Activated CD8-positive, alpha-beta memory T cell treated with anti-CD3 and anti-CD28 coated beads, Interleukin-2, amount 10 ng/mL, durations not matched to agents 7 days and 5 days (primary cell): Measurements from ENCODE around the gene ARID1B. TPM values are rescaled to one million over a fixed set of nuclear protein-coding genes. Genes with fewer than 3 reads are reported as not detected.

Experiments used
- ATAC-seq: fragments of 150-1000 bp; cut with Tn5 transposase; one replicate; pipeline ENCODE4 v1.10.0; 2021; ENCODE audit warnings: moderate library complexity
- CTCF ChIA-PET: fragments of 350-600 bp; sonication (Branson Sonifier 250); formaldehyde crosslinking; loops from one replicate; lab custom pipeline; 2021; ENCODE audit warnings: antibody characterized with exemption; lab: Charles Lee
- DNase-seq: peaks from one replicate; pipeline ENCODE4 v3.0.0-alpha.2; 2020
- H3K27ac Mint-ChIP-seq: one replicate; pipeline ENCODE4 v1.8.0; 2021; ENCODE audit warnings: mild to moderate bottlenecking, mixed read lengths
- H3K27me3 Mint-ChIP-seq: one replicate; pipeline ENCODE4 v1.8.0; 2021; ENCODE audit warnings: mixed read lengths
- H3K36me3 Mint-ChIP-seq: one replicate; pipeline ENCODE4 v1.8.0; 2021; ENCODE audit warnings: mild to moderate bottlenecking, mixed read lengths
- H3K4me1 Mint-ChIP-seq: one replicate; pipeline ENCODE4 v1.8.0; 2021; ENCODE audit warnings: mixed read lengths
- H3K4me3 Mint-ChIP-seq: one replicate; pipeline ENCODE4 v1.8.0; 2021; ENCODE audit warnings: mild to moderate bottlenecking, moderate library complexity, mixed read lengths
- H3K9me3 Mint-ChIP-seq: one replicate; pipeline ENCODE4 v1.8.0; 2022; ENCODE audit warnings: low read depth, mixed read lengths
- total RNA-seq, 2 experiments: library from RNA; stranded (reverse); gene quantifications; one replicate each; pipeline ENCODE4 v1.2.3, GENCODE V29; 2021

ARID1B gene
- total RNA-seq, 2 experiments from 2014 or later: 59.5 to 81.5 TPM

DNA sequence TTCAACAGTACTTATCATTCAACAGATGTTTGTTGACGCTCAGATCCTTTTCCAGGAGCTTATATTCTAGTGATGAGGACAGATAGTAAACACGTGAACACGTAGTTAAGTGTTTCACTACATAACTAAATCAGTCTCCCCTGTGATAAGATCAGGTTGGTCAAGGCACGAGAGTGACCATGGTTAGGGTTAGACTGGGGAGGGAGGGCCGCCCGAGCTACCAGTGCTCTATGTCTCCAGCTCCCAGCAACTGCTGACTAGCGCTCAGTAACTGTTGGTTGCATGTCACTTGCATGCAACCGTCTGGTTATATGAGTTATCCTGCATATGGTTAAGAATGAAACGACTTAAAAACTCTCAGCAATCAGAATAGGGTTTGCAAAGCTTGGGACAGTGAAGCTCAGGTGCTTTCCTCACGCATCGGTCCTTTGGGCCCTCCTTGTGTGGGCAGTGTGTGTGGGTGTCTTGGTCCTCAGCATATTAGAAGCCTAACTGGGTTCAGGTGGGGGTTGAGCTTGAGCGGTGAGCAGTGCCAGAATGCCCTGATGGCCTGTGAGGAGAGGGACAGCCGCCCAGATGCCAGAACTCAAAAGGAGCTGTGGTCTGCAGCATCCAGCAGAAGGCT is 120.8 kb downstream of the ARID1B start:
- DNase-seq (no peak), ATAC-seq (no peak)
- Mint-ChIP-seq H3K36me3 (peaks cover 2% of the 10 kb centered on the region), H3K4me1 (peaks cover 8% of the 10 kb centered on the region), H3K9me3 (no peaks in the 10 kb centered on the region), H3K27me3 (no peaks in the 10 kb centered on the region), H3K4me3 (no peak overlapping the region), H3K27ac (no peak overlapping the region)
- CTCF ChIA-PET: interaction anchor here (1.4 kb wide), 1 partner anchor 9 kb away, joined by 4 read pairs; no protein-coding TSS in a partner anchor

DNA sequence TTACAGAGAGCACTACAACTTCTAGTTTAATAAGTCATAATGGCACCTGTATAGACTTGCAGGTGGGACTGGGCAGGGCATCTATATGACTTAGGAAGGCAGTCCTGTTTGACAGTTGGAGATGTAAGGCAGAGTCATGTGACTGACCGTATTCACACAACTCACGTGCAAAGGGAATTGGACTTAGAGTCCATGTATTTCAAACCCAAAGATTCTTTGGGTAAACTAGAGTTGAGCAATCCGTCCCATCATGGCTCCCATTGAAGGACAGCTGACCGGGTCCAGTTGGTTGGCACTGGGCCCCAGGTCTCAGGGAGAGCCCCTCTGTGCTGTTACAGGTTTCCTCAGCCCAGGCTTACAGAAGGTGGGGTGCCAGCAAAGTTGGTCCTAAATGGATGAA is 121.9 kb downstream of the ARID1B start:
- Mint-ChIP-seq H3K4me3 (no peak overlapping the region), H3K27ac (no peak overlapping the region), H3K4me1 (peaks cover 8% of the 10 kb centered on the region), H3K36me3 (peaks cover 2% of the 10 kb centered on the region), H3K9me3 (no peaks in the 10 kb centered on the region), H3K27me3 (no peaks in the 10 kb centered on the region)
- no peak for ATAC-seq
- CTCF ChIA-PET: interaction anchor here (1.4 kb wide), 1 partner anchor 10 kb away, joined by 4 read pairs; no protein-coding TSS in a partner anchor
- DNase-seq: no peak

DNA sequence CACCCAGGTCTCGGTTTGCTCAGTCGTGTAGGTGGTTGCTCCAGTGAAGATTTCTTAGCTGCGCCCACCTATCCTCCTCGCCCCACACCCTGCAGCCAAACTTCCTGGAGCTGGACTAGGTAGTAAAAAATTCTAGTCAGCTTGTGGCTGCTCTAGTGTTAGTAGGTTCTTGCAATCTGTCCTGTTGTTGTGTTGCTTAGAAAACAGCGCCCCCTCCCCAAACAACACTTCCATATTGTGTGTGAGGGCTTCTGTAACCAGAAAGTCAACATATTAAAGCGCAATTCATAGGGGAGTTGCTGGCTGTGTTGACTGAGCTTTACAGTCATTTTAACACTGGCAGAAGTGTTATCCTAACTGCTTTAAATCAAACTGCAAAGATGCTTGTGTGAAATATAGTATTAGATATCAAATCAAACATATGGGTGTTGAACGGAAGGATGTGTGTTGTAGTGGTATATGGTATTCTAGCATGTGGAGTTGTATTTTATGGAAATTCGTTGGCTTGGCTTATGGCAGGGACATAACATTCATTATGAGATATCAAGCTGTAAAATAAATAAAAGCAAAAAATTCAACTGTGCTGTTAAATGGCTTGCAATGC is 122.5 kb downstream of the ARID1B start:
- peaks cover 3% of the 10 kb centered on the region for H3K36me3 Mint-ChIP-seq
- DNase-seq (no peak), ATAC-seq (no peak)
- H3K9me3 Mint-ChIP-seq: no peaks in the 10 kb centered on the region
- no peaks in the 10 kb centered on the region for H3K27me3 Mint-ChIP-seq
- CTCF ChIA-PET: interaction anchor here (1.4 kb wide), 1 partner anchor 11 kb away, joined by 4 read pairs; no protein-coding TSS in a partner anchor
- H3K4me3 Mint-ChIP-seq: no peak overlapping the region
- peaks cover 8% of the 10 kb centered on the region for H3K4me1 Mint-ChIP-seq
- H3K27ac Mint-ChIP-seq: no peak overlapping the region

DNA sequence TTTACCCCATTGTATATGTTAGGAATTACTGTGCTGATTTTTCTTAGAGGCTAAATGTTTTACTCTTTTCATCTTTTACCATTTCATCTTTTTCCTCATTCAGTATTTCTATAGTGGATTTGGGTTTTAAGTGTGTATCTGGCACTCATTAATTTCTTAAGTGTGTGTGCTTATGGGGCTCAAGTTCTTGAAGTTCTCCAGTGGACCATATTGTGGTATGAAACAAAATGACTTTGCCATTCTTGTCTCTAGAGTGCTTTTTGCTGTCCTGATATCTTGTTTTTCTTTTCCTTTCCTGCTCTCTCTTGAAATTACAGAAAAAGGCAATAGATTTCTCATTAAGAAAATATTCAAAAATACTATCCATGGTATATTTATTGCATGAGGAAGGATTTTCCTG is 123.1 kb downstream of the ARID1B start:
- Mint-ChIP-seq H3K4me3 (no peak overlapping the region), H3K27ac (no peak overlapping the region), H3K27me3 (no peaks in the 10 kb centered on the region), H3K4me1 (peaks cover 8% of the 10 kb centered on the region), H3K36me3 (peaks cover 3% of the 10 kb centered on the region), H3K9me3 (no peaks in the 10 kb centered on the region)
- DNase-seq: no peak
- no peak for ATAC-seq
- CTCF ChIA-PET: no interaction called here

DNA sequence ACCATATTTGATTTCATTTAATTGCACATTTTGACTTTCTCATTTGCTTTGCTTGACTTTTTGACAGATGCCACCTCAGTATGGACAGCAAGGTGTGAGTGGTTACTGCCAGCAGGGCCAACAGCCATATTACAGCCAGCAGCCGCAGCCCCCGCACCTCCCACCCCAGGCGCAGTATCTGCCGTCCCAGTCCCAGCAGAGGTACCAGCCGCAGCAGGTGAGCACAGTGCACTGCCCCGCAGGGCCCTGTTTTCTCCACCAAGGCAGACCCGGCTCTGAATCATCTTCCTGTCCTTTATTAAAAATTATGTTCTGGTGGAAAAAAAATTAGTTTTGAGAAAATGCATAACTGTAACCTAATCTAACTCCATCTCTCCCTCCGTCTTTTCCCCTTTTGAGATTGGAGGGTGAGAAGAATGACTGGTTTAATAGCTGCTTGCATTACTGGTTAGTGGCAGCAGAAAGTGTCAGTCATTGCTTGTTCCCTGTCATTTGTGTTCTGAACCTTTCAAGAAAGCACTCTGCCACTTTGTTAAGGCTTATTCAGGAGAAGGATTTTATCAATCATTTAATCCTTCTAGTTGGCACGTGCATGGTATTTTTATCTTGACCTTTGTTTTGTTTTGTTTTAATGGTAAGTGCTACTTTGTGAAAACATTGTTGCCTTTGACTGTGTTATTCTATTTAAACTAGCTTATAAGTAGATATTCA is 124.3 kb downstream of the ARID1B start:
- Mint-ChIP-seq H3K4me3 (no peak overlapping the region), H3K36me3 (peaks cover 3% of the 10 kb centered on the region), H3K27ac (no peak overlapping the region), H3K4me1 (peaks cover 8% of the 10 kb centered on the region), H3K27me3 (no peaks in the 10 kb centered on the region), H3K9me3 (no peaks in the 10 kb centered on the region)
- ATAC-seq (no peak), DNase-seq (no peak)
- CTCF ChIA-PET: no interaction called here

DNA sequence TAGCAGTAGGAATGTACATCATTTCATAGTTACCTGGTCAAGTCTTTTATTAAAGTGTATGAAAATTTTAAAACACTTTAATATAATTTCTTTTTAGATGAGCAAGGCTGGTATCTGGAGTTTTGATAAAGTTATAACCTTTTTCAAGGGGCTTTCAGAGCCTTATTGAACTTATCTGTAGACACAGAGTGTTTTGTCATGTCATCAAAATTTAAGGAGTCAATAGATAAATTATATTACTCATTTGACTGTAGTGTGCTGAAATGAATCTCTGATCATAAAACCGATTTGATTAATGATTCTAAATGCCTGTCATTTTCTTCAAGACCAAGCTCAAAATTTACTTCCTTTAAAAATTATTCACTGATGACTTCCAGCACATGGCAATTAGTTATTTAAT is 125.6 kb downstream of the ARID1B start:
- Mint-ChIP-seq H3K9me3 (no peaks in the 10 kb centered on the region), H3K27me3 (no peaks in the 10 kb centered on the region), H3K27ac (no peak overlapping the region), H3K4me3 (no peak overlapping the region), H3K36me3 (peaks cover 7% of the 10 kb centered on the region), H3K4me1 (peaks cover 8% of the 10 kb centered on the region)
- CTCF ChIA-PET: interaction anchor here (1.0 kb wide), 1 partner anchor 22 kb away, joined by 3 read pairs; no protein-coding TSS in a partner anchor
- no peak for ATAC-seq
- no peak for DNase-seq

DNA sequence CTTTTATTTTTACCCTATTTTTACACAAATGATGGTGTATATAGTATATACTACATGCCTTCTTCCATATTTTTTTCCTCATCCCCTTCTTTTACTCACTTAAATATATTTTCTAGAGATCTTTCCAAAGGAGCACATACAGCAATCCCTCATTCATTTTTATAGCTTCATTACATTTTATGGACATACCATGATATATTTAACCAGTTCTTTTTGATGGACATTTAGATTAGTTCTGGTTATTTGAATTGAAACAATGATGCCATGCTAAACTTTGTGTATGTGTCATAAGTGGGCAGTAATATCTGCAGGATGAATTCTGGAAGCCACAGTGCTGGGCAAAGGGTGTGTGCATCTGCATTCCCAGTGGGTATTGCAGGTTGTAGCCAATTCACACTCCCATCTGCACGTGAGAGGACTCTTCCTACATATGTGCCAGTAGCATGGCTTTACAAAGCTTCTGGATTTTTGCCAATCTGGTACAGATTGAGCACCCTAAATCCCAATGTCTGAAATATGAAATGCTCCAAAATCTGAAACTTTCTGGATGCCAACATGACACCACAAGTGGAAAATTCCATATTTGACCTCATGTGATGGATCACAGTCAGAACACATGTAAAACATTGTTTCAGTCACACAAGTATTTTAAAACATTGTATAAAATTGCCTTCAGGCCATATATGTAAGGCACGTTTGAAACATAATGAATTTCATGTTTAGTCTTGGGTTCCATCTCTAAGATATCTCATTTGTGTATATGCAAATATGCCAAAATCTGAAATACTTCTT is 127.2 kb downstream of the ARID1B start:
- no peak overlapping the region for H3K27ac Mint-ChIP-seq
- CTCF ChIA-PET: no interaction called here
- no peaks in the 10 kb centered on the region for H3K27me3 Mint-ChIP-seq
- H3K4me3 Mint-ChIP-seq: no peak overlapping the region
- no peaks in the 10 kb centered on the region for H3K9me3 Mint-ChIP-seq
- DNase-seq (no peak), ATAC-seq (no peak)
- H3K36me3 Mint-ChIP-seq: peaks cover 9% of the 10 kb centered on the region
- peaks cover 8% of the 10 kb centered on the region for H3K4me1 Mint-ChIP-seq

DNA sequence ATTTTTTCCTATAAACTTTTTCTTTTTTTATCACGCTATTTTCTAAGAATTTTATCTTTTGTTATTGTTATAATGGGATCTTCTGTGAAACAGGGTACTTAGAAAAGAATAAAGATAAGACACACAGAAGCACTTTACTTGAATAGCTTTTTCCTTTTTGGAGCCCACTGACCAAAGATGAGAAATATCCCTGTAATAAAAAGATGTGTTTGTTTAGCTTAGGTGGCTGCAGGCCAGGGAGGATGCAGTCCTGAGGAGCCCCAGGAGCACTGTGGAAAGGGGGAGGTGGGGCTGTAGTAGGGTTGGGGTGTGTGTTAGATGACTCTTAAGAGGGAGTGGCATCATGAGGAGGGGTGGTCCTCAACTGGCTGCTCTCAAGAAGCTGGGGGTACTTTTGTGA is 128.6 kb downstream of the ARID1B start:
- no peaks in the 10 kb centered on the region for H3K27me3 Mint-ChIP-seq
- H3K9me3 Mint-ChIP-seq: no peaks in the 10 kb centered on the region
- ATAC-seq: no peak
- H3K36me3 Mint-ChIP-seq: peaks cover 11% of the 10 kb centered on the region
- no peak overlapping the region for H3K4me3 Mint-ChIP-seq
- DNase-seq: no peak
- CTCF ChIA-PET: interaction anchor here (0.6 kb wide), 1 partner anchor 136 kb away, joined by 3 read pairs; no protein-coding TSS in a partner anchor
- H3K27ac Mint-ChIP-seq: no peak overlapping the region
- peaks cover 7% of the 10 kb centered on the region for H3K4me1 Mint-ChIP-seq

DNA sequence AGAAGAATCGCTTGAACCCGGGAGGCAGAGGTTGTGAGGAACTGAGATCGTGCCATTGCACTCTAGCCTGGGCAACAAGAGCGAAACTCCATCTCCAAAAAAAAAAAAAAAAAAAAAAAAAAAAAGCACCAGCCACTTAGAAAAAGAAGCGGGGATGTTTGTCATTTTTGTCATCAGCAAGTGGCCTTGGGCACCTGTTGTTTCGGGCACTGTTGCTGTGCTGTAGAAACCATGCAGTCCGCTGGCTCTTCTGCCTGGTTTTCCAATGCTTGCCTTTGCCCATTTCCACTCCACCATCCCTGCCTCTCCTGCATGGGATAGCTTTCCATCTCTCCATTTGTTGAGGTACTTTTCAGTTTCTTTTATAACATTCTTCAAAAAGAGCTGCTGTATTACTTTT is 129.3 kb downstream of the ARID1B start:
- peaks cover 8% of the 10 kb centered on the region for H3K4me1 Mint-ChIP-seq
- no peak overlapping the region for H3K27ac Mint-ChIP-seq
- H3K9me3 Mint-ChIP-seq: no peaks in the 10 kb centered on the region
- ATAC-seq (no peak), DNase-seq (no peak)
- H3K36me3 Mint-ChIP-seq: peaks cover 11% of the 10 kb centered on the region
- H3K4me3 Mint-ChIP-seq: no peak overlapping the region
- CTCF ChIA-PET: no interaction called here
- no peaks in the 10 kb centered on the region for H3K27me3 Mint-ChIP-seq

DNA sequence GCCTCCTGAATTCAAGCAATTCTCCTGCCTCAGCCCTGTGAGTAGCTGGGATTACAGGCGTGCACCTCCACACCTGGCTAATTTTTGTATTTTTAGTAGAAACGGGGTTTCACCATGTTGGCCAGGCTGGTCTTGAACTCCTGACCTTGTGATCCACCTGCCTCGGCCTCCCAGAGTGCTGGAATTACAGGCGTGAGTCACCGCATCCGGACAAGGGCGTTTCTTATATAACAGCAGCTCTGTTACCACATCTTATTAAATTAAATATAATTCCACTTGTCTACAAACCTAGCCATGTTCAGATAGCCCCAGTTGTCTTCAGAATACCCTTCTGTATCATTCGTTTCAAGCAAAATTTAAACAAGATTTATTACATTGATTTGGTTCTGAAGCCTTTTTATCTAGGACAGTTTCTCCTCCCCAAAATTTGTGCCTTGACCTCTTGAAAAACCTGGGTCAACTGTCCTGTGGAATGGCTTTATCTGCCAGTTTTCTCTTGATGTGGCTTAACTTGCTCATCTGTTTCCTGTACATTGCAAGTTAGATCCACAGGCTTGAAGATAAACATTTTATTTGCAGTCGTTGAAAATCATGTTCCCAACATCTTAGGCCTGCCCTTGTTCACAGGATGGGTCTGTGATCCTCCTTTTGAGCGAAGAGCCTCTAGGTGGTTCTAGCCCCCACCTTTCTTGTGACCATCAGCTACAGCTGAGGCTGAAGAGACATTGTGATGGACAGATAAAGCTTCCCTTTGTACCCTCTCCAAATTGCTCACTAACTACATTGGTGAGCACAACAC is 132.2 kb downstream of the ARID1B start:
- CTCF ChIA-PET: interaction anchor here (0.7 kb wide), 1 partner anchor 133 kb away, joined by 3 read pairs; no protein-coding TSS in a partner anchor
- H3K9me3 Mint-ChIP-seq: no peaks in the 10 kb centered on the region
- H3K36me3 Mint-ChIP-seq: peaks cover 15% of the 10 kb centered on the region
- DNase-seq: no peak
- no peaks in the 10 kb centered on the region for H3K27me3 Mint-ChIP-seq
- H3K4me1 Mint-ChIP-seq: peaks cover 20% of the 10 kb centered on the region
- no peak for ATAC-seq
- no peak overlapping the region for H3K4me3 Mint-ChIP-seq
- H3K27ac Mint-ChIP-seq: no peak overlapping the region

DNA sequence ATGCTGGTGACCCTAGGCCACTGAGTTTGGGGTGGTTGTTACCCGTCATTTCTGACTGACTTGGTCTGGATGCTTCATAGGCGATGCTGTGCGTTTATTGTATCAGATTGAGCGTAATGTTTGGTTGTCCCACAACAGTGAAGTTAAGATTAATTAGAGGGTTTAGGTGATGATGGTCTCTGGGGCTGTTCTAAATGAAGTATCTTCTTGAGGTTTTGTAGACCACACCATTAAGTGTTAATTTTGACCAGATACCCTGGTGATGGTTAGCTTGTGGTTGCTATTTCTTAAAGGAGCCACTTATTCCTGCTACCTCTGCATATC is 132.8 kb downstream of the ARID1B start:
- no peak overlapping the region for H3K4me3 Mint-ChIP-seq
- CTCF ChIA-PET: no interaction called here
- H3K9me3 Mint-ChIP-seq: no peaks in the 10 kb centered on the region
- ATAC-seq: no peak
- no peaks in the 10 kb centered on the region for H3K27me3 Mint-ChIP-seq
- peaks cover 19% of the 10 kb centered on the region for H3K36me3 Mint-ChIP-seq
- H3K27ac Mint-ChIP-seq: no peak overlapping the region
- H3K4me1 Mint-ChIP-seq: peaks cover 21% of the 10 kb centered on the region
- DNase-seq: no peak

DNA sequence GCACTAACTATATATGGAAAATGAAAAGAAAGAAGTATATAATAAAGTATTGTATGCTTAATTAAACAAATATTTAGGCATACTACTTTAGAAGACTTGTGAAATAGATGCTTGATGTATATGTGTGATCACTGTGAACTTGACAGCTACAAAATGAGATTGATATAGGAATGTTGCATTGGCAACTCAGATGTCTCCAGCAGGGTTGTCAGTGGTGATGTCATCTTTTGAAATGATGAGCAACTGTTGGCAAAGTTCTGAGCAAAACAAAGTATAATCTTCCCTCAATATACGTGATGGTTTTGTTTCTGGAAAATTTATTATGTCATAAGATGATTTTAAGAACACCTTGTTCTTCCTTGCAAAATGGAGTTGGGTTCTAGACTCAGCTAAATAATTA is 133.8 kb downstream of the ARID1B start:
- CTCF ChIA-PET: no interaction called here
- H3K4me3 Mint-ChIP-seq: no peak overlapping the region
- H3K4me1 Mint-ChIP-seq: peaks cover 21% of the 10 kb centered on the region
- H3K9me3 Mint-ChIP-seq: no peaks in the 10 kb centered on the region
- DNase-seq: no peak
- H3K36me3 Mint-ChIP-seq: peaks cover 19% of the 10 kb centered on the region
- ATAC-seq: no peak
- H3K27me3 Mint-ChIP-seq: no peaks in the 10 kb centered on the region
- H3K27ac Mint-ChIP-seq: no peak overlapping the region

DNA sequence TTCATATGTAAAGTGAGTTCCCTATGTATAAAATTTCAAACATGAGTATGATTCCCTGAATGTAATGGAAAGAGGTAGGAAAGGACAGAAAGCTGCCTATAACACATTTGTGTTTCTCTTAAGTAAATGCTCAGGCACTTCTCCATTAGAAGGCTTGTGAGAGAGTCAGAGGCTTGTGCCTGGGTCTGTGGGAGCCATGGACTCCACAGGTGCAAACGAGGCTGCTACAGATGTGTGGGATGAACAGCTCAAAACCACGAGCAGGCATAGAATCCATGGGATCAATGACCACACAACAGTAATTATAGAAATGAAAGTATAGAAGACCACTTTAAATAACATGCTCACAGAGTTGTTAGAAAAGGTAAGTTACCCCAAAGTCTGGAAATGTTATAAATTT is 134.4 kb downstream of the ARID1B start:
- Mint-ChIP-seq H3K4me3 (no peak overlapping the region), H3K9me3 (no peaks in the 10 kb centered on the region), H3K27me3 (no peaks in the 10 kb centered on the region), H3K36me3 (peaks cover 22% of the 10 kb centered on the region), H3K27ac (no peak overlapping the region), H3K4me1 (peaks cover 26% of the 10 kb centered on the region)
- no peak for DNase-seq
- ATAC-seq: no peak
- CTCF ChIA-PET: no interaction called here
